ENCODE data around the gene RIPK1.
"Not testable (repeated sequence)": the region's sequence is repeated elsewhere in the genome, so short reads cannot be mapped to it uniquely, and the experiment has no call there.

RIPK1 gene

DNA sequence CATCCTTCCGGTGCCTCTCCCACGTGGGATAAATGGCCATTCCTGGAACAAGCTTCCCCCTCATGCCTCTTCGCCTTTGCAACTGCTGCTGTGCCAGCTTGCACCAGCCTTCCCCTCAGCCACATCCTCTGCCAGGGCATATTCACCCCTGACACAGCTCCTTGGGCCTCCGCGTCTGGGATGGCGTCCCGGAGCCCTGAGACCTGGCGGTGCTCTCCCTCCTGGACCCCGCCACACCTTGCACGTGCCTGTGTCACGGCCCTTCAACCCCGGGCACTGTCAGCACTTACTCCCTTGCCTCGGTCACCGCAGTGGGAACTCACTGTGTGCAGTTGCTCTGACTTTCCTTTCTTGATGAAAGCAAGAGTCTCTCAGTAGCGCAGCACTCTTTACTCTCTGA is 63.4 kb downstream of the RIPK1 start:
- no peaks in the 10 kb centered on the region for H3K9me3 Mint-ChIP-seq
- H3K36me3 Mint-ChIP-seq (ENCODE audit: low read depth): peaks cover 73% of the 10 kb centered on the region
- no peak overlapping the region for H3K27ac Mint-ChIP-seq
- H3K4me1 Mint-ChIP-seq: peaks cover 15% of the 10 kb centered on the region
- no peak overlapping the region for H3K4me3 Mint-ChIP-seq
- no peaks in the 10 kb centered on the region for H3K27me3 Mint-ChIP-seq (ENCODE audit: low read depth)
- TF ChIP-seq, protein P1, sequence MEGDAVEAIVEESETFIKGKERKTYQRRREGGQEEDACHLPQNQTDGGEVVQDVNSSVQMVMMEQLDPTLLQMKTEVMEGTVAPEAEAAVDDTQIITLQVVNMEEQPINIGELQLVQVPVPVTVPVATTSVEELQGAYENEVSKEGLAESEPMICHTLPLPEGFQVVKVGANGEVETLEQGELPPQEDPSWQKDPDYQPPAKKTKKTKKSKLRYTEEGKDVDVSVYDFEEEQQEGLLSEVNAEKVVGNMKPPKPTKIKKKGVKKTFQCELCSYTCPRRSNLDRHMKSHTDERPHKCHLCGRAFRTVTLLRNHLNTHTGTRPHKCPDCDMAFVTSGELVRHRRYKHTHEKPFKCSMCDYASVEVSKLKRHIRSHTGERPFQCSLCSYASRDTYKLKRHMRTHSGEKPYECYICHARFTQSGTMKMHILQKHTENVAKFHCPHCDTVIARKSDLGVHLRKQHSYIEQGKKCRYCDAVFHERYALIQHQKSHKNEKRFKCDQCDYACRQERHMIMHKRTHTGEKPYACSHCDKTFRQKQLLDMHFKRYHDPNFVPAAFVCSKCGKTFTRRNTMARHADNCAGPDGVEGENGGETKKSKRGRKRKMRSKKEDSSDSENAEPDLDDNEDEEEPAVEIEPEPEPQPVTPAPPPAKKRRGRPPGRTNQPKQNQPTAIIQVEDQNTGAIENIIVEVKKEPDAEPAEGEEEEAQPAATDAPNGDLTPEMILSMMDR (IDR thresholded peaks at IDR 0.05; ENCODE audit: unreplicated experiment in 3 of 3): no peak

DNA sequence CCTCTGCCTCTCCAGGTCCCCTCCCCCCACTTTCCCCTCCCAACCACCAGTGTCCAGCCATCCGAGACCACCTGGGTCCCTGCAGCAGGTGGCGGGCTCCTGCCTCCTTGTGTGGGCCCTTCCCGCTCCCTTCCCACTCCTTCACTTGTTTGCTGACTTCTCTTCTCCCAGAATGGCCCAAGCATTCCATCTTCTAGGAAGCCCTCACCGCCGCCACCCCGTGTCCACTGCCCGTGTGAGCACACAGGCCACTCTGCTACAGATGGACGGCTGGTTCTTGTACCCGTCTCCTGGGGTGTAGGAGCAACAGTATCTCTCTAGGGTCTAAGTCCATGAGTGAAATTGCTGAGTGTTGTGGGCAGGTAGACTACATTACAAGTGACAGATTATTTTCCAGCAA is 65.2 kb downstream of the RIPK1 start:
- H3K9me3 Mint-ChIP-seq: no peaks in the 10 kb centered on the region
- H3K4me1 Mint-ChIP-seq: peaks cover 16% of the 10 kb centered on the region
- peaks cover 79% of the 10 kb centered on the region for H3K36me3 Mint-ChIP-seq (ENCODE audit: low read depth)
- TF ChIP-seq, protein P1 (IDR thresholded peaks at IDR 0.05; ENCODE audit: unreplicated experiment in 3 of 3): no peak
- no peak overlapping the region for H3K4me3 Mint-ChIP-seq
- no peaks in the 10 kb centered on the region for H3K27me3 Mint-ChIP-seq (ENCODE audit: low read depth)
- peak overlapping the region in 2 of 3 experiments; percentile 40 to 74 for H3K27ac Mint-ChIP-seq

DNA sequence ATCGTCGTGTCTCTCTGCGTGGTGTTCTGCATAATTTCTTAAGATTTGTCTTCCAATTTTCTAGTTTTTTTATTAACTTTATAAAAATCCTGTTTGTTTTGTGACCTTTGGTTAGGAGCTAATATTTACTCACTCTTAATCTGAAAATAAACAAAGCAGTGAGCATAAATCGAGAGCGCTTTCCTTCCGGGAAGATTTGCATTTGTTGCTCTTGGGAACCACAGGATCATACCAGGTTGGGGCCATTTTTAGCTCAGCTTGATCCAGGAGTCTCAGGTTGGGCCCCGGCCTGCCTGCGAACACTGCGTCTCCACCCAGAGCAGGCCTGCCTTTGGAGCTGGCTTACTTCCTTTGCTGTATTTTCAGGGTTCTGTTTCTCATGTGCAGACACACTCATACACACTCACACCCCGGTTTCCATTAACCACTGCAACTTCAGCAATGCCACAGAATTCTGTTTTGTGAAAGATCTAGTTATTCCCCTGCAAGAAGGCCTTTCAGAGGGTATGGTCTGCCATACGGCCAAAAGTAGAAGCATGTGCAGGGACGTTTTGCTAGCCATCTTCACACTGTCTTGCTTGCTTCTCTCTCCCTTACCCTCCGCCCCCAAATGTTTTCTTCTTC is 67.5 kb downstream of the RIPK1 start:
- Mint-ChIP-seq H3K27ac (peak overlapping the region in 1 of 3 experiments; percentile 12), H3K9me3 (no peaks in the 10 kb centered on the region), H3K36me3 (ENCODE audit: low read depth) (peaks cover 84% of the 10 kb centered on the region), H3K4me3 (no peak overlapping the region), H3K27me3 (ENCODE audit: low read depth) (no peaks in the 10 kb centered on the region), H3K4me1 (peaks cover 30% of the 10 kb centered on the region)
- TF ChIP-seq, protein P1 (IDR thresholded peaks at IDR 0.05; ENCODE audit: unreplicated experiment in 3 of 3): no peak

DNA sequence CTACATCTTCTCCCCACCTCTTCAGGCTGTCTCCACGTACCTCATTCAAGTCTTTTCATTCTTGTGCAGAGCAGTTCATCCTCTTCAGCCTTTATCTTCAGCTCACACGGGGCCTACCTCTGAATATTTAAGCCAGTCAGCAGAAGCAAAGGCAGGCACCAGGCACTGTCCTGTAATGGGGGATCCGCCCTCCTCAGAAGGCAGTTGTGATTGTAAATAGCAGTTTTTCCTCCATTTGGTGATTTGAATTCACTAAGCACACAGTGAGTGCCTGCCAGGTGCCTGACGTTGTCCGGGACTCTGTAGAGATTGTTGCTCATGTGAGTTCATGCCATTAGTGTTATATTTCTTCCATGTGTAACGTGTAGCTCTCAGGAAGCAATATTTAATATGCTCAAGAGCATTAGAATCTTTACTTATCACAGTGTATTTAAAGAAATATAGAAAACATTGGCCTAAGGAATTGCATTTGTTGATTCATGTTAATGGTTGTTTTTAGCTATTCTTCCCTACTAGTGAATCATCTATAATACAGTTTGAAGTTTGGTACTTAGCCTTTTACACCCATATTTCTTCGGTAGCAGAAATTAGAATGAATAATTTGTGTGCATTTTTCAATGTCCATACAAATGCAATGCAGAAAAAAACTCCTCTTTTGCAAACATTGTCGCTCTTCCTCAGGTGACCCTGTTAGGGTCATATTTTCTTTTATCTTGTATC is 68.2 kb downstream of the RIPK1 start:
- no peak overlapping the region for H3K4me3 Mint-ChIP-seq
- peaks cover 30% of the 10 kb centered on the region for H3K4me1 Mint-ChIP-seq
- H3K36me3 Mint-ChIP-seq (ENCODE audit: low read depth): peaks cover 82% of the 10 kb centered on the region
- TF ChIP-seq, protein P1 (IDR thresholded peaks at IDR 0.05; ENCODE audit: unreplicated experiment in 3 of 3): no peak
- peak overlapping the region in 2 of 3 experiments; percentile 48 to 85 for H3K27ac Mint-ChIP-seq
- no peaks in the 10 kb centered on the region for H3K9me3 Mint-ChIP-seq
- H3K27me3 Mint-ChIP-seq (ENCODE audit: low read depth): no peaks in the 10 kb centered on the region

DNA sequence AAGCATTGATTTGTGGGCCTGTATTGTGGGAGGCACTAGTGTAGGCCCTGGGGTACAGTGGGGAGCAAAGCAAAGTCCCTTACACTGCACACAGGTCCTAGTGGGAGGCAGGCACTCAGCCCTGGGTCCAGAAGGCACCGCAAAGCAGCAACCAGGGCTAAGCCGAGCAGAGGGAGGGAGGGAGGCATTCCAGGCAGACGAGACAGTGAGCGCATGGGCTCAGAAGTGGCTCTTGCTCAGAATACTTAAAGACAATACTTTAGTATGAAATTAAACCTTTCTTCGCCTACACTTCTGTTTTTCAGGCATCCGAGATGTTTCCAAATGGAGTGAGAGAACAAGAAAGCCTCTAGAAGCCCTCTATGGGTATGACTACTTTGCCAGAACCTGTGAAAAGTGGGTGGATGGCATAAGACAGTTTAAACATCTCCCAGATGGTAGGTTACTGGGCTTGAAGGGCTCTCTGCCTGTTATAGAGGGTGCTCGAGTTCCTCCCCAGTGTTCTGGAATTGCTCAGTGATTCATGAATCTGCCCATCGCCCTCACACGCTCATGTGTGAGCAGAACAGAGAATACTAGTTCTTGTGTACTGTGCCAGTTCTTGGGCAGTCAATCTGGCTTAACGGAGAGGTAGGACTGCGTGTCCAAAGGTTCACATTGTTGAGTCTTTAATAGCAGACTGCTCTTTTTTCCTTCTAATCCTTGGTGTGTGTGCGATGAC is 68.9 kb downstream of the RIPK1 start:
- TF ChIP-seq, protein P1 (IDR thresholded peaks at IDR 0.05; ENCODE audit: unreplicated experiment in 3 of 3): no peak
- peaks cover 75% of the 10 kb centered on the region for H3K36me3 Mint-ChIP-seq (ENCODE audit: low read depth)
- no peaks in the 10 kb centered on the region for H3K27me3 Mint-ChIP-seq (ENCODE audit: low read depth)
- no peak overlapping the region for H3K4me3 Mint-ChIP-seq
- H3K27ac Mint-ChIP-seq: peak overlapping the region in 2 of 3 experiments; percentile 48 to 85
- H3K9me3 Mint-ChIP-seq: no peaks in the 10 kb centered on the region
- H3K4me1 Mint-ChIP-seq: peaks cover 30% of the 10 kb centered on the region

DNA sequence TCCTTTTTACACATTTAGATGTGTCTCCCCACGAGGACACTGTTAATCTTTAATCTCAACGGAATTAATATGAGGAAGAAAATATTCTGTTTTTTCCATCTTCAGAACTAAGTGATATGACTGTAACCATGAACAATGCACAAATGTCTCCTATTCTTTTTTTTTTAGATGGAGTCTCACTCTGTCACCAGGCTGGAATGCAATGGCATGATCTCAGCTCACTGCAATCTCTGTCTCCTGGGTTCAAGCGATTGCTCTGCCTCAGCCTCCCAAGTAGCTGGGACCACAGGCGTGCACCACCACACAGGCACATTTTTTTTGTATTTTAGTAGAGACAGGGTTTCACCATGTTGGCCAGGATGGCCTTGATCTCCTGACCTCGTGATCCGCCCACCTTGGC is 69.6 kb downstream of the RIPK1 start:
- Mint-ChIP-seq H3K27ac (peak overlapping the region in 1 of 3 experiments; percentile 85), H3K4me1 (peaks cover 30% of the 10 kb centered on the region), H3K36me3 (ENCODE audit: low read depth) (peaks cover 75% of the 10 kb centered on the region)
- not testable (repeated sequence) for H3K4me3 Mint-ChIP-seq; H3K9me3 Mint-ChIP-seq; H3K27me3 Mint-ChIP-seq (ENCODE audit: low read depth)

Data from nephron (organoid).